Stimulated activated CD8-positive, alpha-beta memory T cell treated with anti-CD3 and anti-CD28 coated beads, Interleukin-15, amount 100 ng/mL, for 24 hours (primary cell): ENCODE results near the gene FMN1.

Experiments
- DNase-seq: peaks from one replicate; pipeline ENCODE4 v3.0.0-alpha.2; 2020; ENCODE audit warnings: low read depth

Gene FMN1

DNA sequence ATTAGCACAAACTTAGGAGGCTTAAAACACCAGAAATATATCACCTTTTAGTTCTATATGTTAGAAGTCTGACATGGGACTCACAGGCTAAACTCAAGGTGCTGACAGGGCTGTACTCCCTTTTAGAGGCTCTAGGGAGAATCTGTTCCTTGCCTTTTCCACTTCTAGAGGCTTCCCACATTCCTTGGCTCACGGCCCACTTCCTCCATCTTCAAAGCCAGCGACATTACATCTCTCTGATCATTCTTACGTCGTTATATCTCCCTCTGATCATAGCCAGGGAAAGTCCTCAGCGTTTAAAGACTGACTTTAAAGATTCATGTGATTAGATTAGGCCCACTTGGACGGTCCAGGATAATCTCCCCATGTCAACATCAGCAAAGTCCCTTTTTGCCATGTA lies 310.4 kb downstream of the FMN1 start:
- DNase-seq, result no peak

GRCh38 chr15:32882955-32883354 lies 311.6 kb downstream of the FMN1 start:
- DNase-seq, result no peak

DNA sequence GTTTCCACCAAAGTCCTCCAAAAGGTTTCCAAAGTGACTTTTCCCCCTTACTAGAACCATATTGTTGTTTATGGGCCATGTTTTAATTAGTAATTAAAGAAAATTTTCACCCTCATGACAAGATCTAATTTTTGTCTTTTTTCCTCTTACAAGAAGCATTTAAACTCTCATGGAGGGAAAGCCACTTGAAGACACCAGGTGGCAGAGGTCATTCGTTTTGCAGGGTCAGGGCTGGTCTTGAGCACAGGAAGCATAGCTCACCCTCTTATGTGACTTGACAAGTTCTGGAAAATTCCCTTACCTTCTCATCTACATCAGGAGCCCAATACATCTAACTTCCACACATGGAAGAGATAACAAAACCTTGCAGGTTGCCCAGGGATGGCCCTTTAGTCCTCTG lies 313.0 kb downstream of the FMN1 start:
- no peak for DNase-seq

DNA sequence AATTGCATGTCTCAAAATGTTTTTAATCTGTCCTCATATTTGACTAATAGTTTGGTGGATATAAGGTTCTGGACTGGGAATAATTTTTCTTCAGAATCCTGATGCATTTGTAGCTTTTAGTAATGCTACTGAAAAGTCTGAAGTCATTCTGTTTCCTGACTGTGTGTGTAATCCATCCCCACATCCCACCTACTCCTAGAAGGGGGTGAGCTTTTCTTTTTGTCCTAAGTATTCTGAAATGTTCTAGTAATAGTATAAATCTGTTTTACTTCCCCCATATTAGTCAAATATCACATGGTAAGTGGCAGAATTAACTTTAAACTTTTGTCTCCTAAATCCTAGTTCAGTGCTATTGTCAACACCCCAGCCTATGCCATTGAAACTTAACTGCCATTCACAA lies 313.9 kb downstream of the FMN1 start:
- no peak for DNase-seq

DNA sequence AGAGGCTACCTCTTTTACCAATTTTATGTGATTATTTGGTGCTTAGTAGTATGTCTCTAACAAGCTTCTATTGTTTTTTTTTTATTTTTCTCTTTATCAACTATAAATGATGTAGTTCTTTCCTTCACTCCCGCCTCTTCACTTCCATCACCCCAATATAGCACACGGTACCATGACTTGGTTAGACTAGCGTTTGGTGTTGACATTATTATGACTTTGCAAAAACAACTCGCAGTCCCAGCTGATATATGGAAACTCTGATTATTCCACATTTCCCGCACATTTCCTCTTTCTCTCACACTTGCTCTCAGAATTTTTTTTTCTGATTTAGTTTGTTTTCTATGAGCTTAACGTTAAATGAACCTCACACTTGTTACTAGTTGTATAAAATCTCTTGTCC lies 314.5 kb downstream of the FMN1 start:
- DNase-seq, result no peak

- no peak for DNase-seq
These were observed 315.4 kb downstream of the FMN1 start for GRCh38 chr15:32878869-32879805.

- no peak for DNase-seq
These were observed 316.2 kb downstream of the FMN1 start for GRCh38 chr15:32878342-32878741.

- DNase-seq, result no peak
These were observed 317.1 kb downstream of the FMN1 start for GRCh38 chr15:32877252-32878019.

DNA sequence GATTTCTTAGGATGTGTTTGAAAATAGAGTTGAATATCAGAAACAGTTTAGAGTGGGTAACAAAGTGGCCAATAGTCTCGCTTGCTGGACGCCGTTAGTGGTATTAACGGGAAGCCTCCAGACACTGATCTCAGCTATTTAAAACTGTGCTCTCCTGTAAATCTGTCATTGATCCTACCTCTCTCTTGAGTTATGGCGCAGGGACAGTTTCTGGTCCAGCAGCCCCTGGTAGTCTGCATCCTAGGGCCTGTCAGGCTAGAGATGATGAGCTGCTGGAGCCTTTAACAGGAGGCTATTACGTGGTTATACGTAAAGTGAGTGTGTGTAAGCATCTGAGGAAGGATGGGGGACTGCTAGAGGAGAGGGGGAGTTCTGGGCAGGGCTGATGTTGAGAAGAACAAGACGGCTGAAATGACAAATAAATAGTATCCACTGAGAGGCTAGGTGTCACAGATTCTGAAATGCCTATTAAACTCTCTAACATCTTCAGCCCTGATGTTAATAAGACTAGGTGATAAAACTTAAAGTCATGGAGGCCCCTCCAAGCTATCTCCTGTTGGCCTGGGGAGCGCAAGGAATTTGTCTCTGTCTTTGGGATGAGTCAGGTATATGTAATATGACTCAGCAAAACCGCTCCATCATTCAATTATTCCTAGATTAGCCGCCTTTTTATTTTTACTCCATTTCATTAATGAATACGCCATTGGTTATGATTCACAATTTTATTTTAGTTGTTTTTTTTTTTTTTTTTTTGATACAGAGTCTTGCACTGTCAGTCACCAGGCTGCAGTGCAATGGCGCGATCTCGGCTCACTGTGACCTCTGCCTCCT lies 321.0 kb downstream of the FMN1 start:
- DNase-seq, result no peak

GRCh38 chr15:32872621-32873283 lies 321.8 kb downstream of the FMN1 start:
- no peak for DNase-seq

DNA sequence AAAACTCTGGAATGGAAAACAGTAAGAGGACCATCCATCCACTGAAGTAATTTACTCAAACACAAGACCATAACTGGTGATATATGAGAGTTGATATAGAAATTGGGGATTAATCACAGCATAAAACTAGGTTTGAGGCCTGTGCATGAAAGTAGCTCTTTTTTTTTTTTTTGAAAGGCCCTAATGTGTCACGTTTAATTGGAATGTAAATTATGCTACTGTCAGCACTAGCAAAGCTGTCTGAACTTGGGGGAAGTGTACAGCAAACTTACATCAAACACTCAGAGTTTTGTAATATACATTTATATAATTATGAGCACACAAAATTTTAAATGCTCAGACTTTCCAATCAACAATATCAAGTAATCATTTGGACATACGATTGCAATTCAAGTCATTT lies 322.6 kb downstream of the FMN1 start:
- no peak for DNase-seq

DNA sequence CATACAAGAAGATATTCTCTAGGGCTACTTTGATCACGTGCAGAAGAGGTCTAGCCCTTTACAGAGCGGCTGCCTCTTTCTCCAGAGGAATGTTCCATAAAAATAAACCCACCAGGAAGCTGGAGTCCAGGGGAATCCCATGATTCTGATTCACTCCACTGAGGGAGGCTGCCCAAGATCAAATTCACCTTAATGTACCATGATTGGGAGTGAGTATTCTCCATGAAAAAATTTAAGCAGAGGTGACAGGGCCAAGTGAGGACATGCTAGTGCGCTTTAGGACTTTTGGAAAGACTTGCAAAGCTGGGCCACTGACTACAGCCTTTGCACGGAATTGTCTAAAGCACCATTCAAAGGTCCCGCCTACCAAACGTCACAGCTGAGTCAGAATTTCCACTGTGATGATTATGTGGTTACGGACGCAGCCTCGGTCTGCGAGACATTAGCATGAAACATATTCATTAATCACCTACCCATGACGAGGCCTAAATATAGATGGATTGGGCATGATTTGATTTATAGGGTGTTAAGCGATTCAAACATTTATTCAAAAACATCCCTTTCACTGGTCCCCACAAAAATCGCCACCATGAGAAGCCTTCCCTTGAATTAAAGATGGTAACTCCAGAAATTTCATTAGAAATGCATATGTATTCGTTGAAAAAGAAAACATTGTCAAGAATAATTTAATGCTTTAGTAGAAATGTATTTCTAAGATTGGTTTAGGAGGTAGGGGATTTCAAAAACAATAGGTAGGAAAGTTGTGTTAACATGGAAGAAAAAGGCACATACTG lies 324.1 kb downstream of the FMN1 start:
- no peak for DNase-seq

- DNase-seq, result no peak
These were observed 324.7 kb downstream of the FMN1 start for GRCh38 chr15:32869776-32870175.

DNA sequence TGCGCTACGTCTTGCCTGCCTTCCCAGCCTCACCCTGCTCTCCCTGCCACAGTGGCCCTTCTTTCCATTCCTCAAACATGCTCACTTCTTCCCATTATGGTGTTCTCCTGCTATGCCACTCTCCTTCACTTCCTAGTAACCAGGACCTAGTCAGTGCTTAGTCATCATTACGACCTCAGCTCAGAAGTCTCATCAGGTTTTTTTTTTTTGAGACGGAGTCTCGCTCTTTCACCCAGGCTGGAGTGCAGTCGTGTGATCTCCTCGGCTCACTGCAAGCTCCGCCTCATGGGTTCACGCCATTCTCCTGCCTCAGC lies 327.2 kb downstream of the FMN1 start:
- no peak for DNase-seq

GRCh38 chr15:32866454-32867312 lies 327.8 kb downstream of the FMN1 start:
- DNase-seq, result no peak

GRCh38 chr15:32864841-32865240 lies 329.7 kb downstream of the FMN1 start:
- no peak for DNase-seq

DNA sequence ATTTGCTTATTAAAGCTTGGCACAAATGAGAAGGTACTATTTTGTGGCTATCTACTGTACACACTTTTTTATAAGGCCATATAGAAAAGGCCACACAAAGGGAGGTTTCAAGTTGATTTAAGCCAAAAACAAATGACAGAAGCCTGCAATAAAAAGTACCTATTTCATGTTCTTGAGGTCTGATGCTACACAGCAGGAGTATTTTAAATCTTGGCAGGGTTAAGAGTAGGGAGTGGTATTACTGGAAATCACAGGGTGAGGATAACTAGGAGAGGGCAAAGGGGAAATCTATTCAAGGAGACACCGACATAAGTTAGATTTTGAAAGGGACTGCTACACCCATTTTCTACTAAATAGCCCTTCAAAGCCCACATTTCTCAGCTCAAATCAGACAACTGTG lies 330.5 kb downstream of the FMN1 start:
- no peak for DNase-seq

DNA sequence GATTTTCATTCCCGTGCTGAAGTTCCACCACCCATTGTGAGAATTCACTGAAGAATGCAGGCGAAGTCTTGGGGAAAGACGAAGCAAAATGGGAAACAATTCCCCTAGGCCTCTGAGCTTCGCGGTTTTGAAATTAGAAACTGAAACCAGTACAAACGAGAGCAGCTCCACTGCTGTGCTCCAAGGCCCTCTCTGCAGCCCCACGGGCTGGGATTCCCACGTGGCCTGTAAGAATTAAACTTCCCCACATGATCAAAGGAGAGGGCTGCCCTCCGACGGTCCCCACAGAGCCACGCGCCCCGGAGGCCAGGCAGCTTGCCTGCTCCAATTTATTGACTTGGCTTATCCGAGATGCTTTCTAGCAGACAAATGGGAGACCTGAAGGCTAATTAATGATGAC lies 332.8 kb downstream of the FMN1 start:
- no peak for DNase-seq

DNA sequence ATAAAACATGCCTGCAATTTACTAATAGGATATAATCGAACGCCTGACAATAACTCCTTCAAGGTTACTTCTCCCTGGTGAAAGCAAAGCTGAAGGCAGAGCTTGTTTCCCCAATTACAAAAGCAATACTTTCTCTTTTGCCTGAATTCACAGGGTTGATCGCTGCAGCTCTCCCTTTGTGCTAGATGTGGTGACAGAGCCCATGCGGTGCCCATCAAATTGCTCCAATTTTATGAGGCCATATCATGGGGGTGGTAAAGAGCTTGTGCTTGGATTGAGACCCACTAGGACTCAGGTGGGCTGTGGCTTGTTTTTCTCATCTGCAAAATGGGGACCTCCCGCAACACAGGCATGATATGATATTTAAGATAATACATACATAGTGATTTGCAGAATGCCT lies 333.3 kb downstream of the FMN1 start:
- DNase-seq, result no peak

DNA sequence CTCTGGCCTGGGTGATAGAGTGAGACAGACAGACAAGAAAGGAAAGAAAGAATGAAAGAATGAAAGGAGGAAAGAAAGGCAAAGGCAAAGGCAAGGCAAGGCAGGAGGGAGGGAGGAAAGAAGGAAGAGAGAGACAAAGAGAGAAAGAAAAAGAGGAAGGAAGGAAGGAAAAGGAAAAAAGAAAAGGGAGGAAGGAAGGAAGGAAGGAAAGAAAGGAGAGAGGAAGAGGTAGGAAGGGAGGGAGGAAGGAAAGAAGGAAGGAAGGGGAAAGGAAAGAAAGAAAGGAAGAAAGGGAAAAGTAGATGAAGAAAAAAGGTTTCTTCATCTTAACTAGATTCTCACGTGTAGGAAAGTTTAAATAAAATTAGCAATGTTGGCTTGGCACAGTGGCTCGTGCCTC lies 334.5 kb downstream of the FMN1 start:
- DNase-seq, result no peak
